Pons (tissue), 1 donor: Measurements from ENCODE around the gene MYH13.

Source experiments
- DNase-seq: peaks from one replicate; pipeline ENCODE4 v3.0.0-alpha.2; 2016; ENCODE audit warnings: low spot score

MYH13 gene

GRCh38 chr17:10372906-10373305, at the start of gene MYH13:
Gene MYH13, minus strand, starts transcription at chr17:10373006. Its CDS starts 8,476 bp downstream, at chr17:10364530.
- no peak for DNase-seq

DNA sequence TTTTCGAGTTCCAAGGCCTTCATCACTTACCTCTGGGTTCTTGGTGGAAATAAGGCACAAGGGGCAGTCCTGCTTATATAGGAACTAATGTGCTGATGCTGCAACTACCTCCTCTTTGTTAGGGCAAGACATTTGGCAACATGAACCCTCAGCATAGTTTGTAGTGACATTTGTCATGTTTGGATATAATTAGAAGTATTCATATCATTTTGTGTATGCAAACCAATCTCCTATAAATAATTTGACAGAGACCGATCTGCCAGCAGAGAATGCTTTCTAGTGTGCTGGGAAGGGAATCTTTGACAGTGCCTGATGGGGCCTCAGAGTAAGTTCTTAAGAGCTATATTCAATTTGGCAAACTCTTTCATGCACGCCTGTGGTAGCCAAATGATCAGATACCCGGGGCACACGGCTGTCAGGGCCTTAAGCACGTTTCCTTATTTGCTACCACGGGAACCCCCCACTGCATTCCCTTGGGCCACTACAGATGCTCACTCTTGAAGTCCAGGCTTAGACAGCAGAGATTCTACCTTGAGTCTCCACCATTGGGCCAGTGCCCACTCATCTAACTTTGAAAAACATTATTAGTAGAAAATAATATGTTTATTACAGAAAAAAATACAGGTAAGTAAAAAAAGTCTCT, 49.2 kb upstream of the MYH13 start, which contains the start of gene MYH8:
Gene MYH8, minus strand, starts transcription at position 51 of the 643 bp plus-strand sequence. CDS start 1,723 bp downstream, outside the sequence.
- DNase-seq, result no peak

- DNase-seq, result no peak
Measured at GRCh38 chr17:10421211-10421610, 48.4 kb upstream of the MYH13 start.

GRCh38 chr17:10420811-10421210, 48.0 kb upstream of the MYH13 start:
- no peak for DNase-seq

DNA sequence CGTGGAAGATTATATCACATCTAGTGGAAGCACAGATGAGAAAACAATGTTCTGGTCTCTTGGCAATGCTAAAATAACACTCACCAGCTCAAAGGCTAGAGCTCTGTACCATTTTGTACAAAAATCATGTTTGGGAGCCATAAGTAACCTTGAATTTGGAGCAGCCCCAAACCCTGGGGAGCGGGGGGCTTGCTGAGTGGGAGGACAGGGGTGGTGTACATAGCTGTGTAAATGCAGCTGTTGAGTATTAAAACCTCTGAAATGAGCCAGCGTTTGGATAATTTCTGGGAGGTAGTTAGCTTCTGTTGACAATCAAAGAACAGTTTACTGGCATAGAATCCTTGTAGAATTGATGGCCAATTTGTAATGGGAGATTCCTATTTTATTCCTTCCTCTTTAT, 44.6 kb upstream of the MYH13 start:
- DNase-seq, result no peak

- DNase-seq, result no peak
Measured at GRCh38 chr17:10415161-10415560, 42.4 kb upstream of the MYH13 start.

DNA sequence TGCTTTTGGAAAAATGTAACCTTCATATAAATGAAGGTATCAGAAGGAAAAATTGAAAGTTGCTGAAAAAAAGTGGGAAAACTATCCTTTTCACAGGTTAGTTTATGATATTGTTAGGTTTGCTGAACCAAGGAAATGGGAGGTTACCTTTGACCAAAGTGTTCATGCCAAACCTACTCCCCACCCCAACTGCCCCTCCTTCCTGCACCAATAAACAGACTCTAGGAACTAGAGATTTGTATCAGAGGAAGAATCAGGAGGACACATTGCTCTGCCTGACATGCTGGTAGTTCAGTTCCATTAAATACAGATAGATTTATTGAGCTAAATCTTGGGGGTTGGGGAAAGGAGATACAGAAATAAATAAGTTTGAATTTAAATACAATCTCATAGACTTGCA, 30.8 kb upstream of the MYH13 start:
- DNase-seq, result no peak

GRCh38 chr17:10398352-10398751, 25.5 kb upstream of the MYH13 start:
- DNase-seq, result no peak

DNA sequence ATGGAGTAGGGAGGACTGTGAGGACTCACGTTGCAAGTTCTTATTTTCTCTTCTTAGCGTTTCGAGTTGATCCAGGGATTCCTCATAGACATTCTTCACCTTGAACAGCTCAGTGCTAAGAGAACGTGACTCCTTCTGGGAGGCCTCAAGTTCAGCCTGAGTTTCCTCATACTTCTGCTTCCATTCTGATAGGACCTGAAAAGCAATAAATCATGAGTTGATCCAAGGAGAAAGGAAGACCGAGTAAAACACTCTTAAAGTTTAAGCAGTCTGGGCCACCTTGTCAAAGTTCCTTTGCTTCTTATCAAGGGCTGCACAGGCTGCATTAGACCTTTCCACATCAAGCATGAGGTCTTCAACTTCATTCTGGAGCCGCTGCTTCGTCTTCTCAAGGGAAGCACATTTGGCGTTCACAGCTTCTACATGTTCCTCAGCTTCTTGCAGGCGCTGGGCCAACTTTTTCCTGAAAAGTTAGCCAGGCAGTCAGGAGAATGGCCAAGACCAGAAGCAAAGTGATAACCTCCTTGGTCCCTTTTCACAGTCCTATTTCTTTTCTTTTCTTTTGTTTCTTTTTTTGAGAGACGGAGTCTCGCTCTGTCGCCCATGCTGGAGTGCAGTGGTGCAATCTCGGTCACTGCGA, 23.8 kb upstream of the MYH13 start:
- no peak for DNase-seq

DNA sequence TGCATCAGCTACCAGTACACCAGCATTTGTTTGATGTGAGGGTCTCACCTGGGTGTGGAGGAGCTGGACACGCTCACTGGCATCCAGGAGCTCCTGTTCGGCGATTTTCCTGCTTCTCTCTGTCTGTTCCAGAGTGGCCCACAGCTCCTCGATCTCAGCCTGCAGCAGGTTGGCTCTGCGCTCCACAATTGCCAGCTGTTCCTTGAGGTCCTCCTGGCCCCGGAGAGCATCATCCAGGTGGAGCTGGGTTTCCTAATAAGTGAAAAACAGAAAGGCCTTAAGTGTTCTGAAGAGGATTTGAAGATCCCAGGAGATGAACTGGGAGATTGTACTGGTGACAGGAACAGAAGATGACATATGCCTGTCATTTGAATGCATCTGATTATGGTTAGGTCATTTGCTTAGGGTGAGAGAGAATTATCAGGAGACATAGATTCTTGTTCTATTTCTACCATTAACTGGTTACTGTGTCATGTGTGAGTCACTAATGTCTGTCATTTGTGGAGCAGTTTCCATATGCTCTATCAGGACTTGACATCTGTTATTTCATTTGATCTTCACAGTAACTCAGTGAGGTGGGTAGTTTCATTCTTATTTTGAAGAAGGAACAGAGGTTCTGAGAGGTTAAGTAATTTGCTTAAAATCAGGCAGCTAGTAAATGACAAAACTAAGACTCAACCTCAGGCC, 21.5 kb upstream of the MYH13 start:
- DNase-seq, result no peak

- no peak for DNase-seq
Measured at GRCh38 chr17:10392880-10393279, 20.1 kb upstream of the MYH13 start.

GRCh38 chr17:10385871-10386270, 13.1 kb upstream of the MYH13 start:
- DNase-seq, result no peak

DNA sequence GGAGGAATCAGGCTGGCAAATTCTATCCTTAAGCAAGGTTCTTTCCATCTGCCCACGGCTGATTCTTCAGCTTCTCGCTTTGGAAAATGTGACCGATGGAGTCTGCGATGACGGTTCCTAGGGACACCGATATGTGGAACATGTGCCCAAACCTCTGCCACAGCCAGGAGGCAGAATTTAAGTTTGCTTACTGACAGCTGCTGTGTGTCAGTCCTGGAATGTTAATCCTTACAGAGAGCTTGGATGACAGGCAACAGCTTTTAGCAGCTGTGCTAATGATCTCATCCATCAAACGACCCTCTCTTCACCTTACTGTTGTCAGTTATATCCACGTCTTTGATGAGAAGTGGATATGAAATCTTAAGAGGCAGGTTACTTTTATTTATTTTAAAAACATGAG, 11.4 kb upstream of the MYH13 start:
- DNase-seq, result no peak

DNA sequence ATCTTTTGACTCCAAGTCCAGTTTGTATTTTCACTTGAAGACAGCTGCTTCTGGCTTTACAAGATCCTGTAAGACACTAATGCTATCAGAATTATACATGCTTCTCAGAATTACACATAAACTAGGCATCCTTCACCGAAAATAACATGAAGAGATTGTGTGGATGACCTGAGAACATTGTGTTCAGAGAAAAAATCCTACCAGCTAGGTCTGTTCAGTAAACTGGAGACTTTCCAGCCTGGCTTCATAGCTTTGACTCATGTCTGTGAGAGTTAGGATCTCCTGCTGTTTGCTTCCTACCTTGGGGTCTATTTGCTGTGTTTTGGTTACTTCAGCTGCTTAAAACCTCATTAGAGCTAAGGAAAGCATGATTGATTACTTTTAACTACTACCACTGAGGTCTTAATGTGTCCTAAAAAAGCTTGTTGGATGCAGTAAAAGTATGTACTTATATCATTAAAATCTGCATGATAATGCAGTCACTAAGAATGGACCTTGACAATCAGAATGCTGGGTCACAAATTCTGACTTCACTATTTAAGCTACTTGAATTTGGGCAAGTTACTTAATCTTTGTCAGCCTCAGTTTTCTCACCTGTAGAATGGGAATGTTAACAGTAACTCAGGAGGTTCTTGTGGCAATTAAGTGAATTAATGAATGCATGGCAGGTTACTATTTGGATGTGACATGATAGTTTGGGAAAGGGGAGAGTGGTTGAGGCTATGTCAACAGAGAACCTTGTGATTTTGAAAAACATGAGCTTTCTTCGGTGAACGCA, 8.0 kb upstream of the MYH13 start:
- no peak for DNase-seq

DNA sequence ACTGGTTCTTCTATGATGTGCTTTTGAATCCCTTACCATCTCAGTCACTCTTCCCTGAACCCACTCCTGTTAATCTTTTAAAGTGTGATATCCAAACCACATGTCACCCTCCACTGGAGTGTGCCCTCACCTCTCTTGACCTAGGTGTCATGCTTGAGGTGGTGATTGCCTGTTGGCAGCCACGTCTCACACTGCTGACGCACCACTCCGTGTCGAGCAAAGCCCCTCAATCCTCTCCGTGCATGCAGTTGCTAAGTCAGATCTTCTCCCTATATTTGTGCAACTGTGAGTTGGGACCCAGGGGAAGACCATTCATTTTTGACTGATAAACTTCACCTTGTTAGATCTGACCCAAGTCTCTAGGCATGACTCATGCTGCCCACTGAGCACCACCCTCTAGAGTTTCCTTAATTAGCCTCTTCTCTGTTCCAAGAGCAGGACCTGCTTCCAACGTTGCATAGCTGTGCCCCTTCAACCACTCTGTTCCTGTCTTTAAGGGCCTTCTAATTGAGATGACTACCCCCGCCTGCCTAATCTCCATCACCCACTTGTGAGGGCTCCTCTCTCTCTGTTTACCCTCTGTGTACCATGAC, 2.7 kb downstream of the MYH13 start:
- no peak for DNase-seq

DNA sequence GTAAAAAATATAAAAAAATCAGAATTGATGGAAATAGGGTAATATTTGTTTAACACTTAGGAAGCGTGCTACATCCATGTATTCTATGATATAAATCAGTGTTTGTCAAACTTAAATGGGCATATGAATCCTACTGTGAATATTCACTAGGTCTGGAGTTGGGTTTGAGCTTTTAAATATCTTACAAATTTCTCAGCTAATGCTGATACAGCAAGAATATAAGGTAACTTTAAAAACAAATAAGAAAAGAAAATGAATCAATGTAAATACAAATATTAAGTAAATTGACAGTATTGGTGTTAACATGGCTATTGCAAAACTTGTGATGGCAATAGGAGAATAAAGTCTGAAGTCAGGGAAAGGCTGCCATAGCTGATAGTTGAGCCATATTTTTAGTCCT, 3.6 kb downstream of the MYH13 start:
- DNase-seq, result no peak

- DNase-seq, result no peak
Measured at GRCh38 chr17:10368561-10368960, 4.2 kb downstream of the MYH13 start.

DNA sequence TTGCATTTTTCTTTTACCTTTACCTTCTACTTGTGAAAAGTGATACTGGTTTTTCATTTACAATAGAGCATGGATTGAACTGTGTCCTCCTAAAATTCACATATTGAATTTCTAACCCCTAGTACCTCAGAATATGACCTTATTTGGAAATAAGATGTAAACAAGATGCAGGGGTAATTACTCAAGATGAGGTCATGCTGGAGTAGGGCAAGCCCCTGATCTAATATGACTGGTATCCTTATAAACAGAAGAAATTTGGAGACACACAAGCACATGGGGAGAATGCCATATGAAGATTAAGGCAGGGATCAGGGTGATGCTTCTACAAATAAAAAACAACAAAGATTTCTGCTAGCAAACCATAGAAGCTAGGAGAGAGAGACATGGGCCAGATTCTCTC, 12.2 kb downstream of the MYH13 start:
- no peak for DNase-seq

DNA sequence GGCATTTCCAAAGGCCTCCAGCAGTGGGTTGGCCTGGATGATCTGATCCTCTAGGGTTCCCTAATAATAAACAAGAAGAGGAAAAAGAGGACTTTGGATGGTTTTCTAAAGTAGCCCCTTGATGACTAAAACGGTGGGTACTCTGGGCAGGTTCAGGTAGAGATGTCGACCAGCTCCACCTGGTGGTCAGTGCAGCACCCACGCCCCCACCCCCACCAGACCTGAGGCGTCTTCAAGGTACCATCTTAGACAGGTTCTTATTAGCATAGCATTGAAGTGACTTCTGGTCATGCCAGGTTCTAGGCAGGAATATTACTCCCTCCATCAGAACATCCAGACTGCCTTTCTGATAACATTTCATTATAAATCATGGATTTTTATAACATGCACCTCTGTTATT, 15.0 kb downstream of the MYH13 start:
- no peak for DNase-seq

DNA sequence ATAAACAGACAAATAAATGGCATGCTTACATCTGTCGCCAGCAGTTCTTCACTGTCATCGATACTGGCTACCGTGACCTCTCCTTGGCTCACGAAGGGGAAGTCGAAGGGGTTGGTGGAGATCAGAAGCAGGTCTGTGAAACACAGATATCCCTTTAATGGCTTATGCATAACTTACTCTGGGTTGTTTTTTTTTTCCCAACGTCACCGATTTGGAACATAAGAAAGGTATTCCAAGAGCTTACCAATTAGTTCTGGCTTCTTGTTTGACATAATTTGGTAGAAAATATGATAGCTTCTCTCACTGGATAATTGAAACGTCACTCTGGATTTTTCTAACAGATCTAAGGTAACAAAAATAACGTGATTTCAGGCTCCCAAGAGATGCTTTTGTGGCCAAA, 18.2 kb downstream of the MYH13 start:
- DNase-seq, result no peak

GRCh38 chr17:10352893-10353292, 19.9 kb downstream of the MYH13 start:
- no peak for DNase-seq

GRCh38 chr17:10349403-10349802, 23.4 kb downstream of the MYH13 start:
- no peak for DNase-seq
